ENCODE data around the gene CLPTM1L.

Gene CLPTM1L

DNA sequence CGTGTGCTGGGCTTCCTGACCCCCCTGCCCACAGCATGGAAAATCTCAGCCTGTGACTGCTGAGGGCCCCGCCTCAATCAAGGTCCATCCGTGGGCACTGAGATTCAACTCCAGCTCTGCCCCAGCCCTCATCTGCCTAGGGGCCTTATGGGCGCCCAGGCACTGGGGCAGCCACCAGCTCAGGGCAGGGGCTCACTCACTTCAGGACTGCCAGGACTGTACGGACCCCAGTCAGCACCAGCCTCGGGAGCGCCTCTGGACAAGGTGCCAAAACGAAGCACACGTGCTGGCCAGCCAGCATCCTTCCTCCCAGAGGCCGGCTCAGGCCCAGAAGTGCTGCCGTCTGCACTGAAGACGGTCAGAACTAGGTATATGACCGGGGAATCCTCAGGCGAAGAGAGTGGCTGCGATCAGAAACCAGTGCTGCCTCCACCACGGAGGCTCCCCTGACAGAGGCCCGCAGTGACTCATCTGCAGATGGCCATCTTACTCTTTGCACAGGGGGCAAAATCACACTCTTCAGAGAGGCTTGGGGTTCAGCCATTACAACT is 19.6 kb downstream of the CLPTM1L start:
- DNase-seq, result peak; percentile 33

- peak; percentile 22 for DNase-seq
Measured at GRCh38 chr5:1324719-1325190, 20.1 kb downstream of the CLPTM1L start.

GRCh38 chr5:1324301-1324700 is 20.6 kb downstream of the CLPTM1L start:
- peak; percentile 37 for DNase-seq

- DNase-seq, result no peak
Measured at GRCh38 chr5:1323803-1324173, 21.1 kb downstream of the CLPTM1L start.

DNA sequence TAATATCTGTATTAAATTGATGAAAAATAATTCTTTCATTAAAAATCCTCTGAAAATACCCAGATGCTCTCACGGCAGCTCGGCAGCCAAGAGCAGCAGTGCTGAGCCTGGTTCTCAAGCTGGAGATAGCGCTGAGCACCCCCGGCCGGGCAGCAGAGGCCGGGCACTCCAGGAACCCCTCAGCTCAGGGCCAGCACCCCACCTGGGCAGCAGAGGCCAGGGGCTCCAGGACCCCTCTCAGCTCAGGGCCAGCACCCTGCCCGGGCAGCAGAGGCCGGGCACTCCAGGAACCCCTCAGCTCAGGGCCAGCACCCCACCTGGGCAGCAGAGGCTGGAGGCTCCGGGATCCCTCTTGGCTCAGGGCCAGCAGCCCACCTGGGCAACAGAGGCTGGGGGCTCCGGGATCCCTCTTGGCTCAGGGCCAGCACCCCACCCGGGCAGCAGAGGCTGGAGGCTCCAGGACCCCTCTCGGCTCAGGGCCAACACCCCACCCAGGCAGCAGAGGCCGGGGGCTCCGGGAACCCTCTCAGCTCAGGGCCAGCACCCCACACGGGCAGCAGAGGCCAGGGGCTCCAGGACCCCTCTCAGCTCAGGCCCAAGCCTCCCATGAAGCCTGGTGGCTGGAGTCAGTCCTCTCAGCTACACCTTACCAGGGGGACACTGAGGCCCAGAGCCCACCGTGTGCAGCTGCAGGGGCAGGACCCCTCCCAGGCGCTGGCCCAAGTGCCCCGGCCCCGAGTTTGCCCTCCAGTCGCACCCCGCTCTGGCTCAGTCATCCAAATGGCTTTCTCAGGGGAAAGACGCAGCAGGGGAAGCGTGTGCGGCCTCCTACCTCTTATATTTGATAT is 21.7 kb downstream of the CLPTM1L start:
- peak; percentile 33 for DNase-seq

GRCh38 chr5:1322036-1322900 is 22.6 kb downstream of the CLPTM1L start:
- peak; percentile 36 for DNase-seq

GRCh38 chr5:1321576-1321975 is 23.3 kb downstream of the CLPTM1L start:
- peak; percentile 34 for DNase-seq

- peak; percentile 47 for DNase-seq
Measured at GRCh38 chr5:1320436-1321344, 24.2 kb downstream of the CLPTM1L start.

DNA sequence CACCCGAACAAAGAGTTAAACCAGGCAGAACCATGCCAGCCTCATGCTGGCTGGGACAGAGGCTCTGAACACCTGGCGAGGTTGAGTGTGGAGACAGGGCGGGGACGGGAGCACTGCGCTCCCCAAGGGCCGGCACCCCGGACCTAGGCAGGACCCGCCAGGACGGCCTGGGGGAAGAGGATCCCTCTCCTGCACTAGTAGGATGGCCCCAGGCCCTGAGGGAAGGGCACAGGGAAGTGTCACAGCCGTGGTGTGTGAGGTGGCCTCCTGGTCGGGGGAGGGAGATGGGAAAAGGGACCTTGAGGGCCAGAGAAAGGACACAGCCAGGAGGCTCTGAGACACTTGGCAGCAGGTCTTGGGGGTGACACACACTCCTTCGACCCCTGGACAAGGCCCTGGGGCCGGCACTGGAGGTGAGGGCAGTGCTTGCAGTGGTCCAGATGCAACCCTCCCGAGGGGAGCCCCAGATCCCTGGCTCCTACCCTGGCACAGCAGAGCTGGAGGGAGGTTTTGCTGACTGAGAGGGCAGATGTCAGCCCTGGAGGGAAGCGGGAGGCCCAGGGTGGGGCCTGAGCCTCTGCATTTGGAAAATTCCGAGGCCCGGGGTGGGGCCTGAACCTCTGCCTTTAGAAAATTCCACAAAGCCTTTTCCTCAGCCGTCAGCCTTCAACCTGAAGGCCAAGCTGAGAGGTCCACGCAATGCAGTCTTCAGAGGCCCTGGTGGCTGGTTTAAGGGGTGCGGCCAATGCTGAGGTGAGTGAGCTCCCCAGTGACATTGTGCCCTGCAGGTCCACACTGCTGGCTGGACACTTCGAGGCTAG is 25.3 kb downstream of the CLPTM1L start:
- peak; percentile 37 for DNase-seq

- DNase-seq, result peak; percentile 36
Measured at GRCh38 chr5:1318659-1319251, 26.1 kb downstream of the CLPTM1L start.

- DNase-seq, result peak; percentile 43
Measured at GRCh38 chr5:1317921-1318565, 26.9 kb downstream of the CLPTM1L start.

GRCh38 chr5:1316588-1317340 is 28.1 kb downstream of the CLPTM1L start:
- peak; percentile 45 for DNase-seq

DNA sequence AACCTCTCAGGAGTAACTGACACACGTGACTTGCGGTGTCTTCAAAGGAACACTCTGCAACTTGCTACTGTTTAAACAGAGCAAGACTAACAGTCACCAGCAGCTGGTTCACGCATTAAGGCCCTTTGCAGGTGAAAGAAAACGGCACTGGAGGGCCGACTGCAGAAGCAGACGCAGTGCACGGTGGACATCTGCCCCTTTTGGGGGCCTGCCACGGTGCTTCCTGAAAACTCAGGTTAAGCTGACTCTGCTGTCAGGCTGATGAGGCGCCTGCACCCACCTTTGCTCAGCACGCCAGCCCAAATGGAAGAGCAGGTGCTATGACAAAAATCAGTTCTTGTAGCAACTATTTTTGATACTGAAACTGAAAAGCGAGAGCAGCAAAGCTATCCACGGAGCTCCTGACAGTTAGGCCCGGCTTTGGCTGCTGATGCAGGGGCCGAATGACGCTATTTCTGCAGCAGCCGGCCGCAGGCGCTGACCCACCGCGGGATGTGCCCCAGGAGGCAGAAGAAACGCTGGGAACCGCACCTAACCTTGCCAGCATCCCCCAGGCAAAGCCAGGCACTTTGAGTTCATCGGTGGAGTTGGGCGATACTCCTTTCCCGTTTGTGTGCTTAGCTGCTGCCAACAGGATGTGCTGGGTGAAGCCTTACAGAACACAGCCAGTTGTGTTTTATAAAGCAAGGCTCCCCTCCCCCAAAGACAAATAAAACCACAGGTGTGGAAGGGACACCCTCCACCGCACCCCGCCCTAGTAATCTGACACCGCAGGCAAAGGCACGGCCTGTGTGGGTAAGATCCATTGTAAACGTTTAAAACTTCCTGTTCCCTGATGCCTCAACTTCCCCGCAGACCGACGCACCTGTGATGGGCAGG is 29.0 kb downstream of the CLPTM1L start:
- peak; percentile 48 for DNase-seq

DNA sequence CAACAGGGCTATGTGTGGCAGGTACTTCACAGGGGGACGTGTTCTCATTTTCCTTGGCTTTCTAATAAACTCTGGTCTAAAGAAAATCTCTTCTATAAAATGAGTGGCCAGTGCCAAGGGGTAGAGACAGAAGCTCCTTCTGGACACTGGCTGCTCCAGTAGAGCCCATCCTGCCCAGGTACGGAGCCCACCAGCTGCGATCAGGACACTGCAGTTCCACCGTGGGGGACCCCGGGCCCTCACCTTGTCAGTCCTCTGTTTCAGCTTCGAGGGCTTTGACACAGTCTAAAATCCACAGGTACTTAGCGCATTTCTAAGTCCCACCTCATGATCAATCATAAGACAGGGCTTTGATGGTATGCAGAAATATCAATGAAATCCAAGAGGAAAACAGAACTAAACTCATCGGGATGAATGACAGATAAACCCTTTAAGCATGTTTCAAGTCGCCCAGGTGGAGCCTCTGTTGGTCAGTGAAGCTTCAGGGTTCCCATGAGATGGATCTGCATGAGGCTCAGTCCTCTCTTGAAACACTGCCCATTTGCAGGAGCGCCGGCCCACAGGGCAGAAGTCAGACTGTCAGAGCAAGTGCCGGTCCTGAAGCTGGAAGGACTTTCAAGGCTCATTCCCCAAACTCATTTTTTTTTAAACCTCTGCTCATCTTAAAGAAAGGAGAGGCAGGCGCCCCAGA is 29.7 kb downstream of the CLPTM1L start:
- no peak for DNase-seq

DNA sequence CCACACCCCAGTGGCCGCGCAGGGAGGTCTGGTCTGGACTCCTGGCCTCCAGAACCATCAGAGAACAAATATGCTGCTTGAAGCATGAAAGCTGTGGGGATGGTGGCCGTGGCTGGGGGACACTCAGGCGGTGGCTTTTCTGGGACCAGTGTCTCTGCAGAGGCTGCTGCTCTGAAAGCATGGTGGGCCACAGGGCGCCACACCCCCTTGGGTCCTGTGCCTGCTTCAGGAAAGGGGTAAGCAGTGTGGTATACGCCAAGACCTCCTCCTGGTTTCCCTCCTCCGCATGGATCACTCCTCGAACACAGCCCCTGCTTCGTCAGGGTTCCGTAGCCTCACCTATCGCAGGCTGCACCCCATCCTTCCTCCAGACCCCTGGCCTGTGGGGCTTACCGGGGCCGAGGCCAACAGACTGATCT is 30.3 kb downstream of the CLPTM1L start:
- peak; percentile 35 for DNase-seq

- DNase-seq, result peak; percentile 44
Measured at GRCh38 chr5:1312993-1313833, 31.7 kb downstream of the CLPTM1L start.

DNA sequence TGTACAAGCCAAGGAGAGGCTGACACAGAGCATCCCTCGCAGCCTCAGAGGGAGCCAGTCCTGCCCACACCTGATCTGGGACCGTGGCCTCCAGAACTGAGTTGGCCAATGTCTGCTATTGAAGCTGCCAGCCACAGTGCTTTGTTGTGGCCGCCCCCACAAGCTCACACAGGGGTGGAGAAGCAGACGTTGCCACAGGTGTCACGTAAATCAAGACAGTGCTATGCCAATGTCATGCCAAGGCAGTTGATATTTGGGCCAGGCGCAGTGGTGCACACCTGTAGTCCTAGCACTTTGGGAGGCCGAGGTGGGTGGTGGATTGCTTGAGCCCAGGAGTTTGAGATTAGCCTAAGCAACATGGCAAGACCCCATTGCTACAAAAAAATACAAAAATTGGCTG is 32.7 kb downstream of the CLPTM1L start:
- peak; percentile 22 for DNase-seq

Data from islet precursor cell (in vitro differentiated cells).